Raji (cell line): ENCODE measurements around the gene MTCL1.

Experiments
- POLR2A ChIP-seq: IDR thresholded peaks from 2 replicates; pipeline ENCODE4 v1.6.1; 2011; ENCODE audit warnings: low read depth, low read length, control low read depth; ENCODE audit not compliant: insufficient read depth

The MTCL1 gene

DNA sequence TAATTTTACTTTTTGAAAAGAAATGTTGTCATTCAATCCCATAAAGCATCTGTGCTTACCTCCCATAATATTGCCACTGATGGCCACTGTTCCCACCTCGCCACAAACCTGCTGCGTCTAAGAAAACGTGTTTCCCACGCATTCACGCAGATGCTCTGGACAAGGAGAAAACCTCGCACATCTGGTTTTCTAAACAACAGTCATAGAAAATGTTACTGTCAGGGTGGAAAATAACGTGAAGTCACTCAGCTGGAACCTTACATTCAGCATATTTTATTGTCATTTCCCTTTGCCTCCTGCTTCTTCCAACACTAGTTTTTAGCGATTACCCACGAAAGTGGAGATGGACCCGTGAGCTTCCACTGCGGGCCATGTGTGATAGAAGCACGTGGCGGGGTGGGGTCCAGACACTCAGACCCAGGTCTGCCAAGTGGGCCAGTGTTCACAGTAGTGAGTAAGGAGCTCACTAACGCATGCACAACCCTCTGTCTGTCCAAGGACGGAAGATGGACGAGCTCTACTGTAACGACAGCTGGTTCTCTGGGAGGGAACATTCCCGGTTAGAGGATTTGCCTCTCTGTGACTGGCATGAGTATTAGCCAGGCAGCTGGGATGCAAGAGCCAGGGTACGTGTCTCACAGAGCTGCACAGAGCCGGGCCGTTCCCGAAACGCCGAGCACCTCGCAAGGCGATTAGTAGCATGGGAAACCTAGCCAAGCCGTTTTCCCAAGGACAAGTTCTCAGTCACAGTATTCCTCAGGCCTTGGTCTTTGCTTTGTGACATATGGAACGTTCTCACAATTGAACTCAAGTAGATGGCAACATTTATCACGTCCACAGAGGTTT lies 94.5 kb downstream of the MTCL1 start:
- TF ChIP-seq POLR2A = no peak

GRCh38 chr18:8800445-8800844 lies 95.1 kb downstream of the MTCL1 start:
- TF ChIP-seq POLR2A = no peak

GRCh38 chr18:8800876-8801262 lies 95.5 kb downstream of the MTCL1 start:
- no peak for TF ChIP-seq POLR2A

- TF ChIP-seq POLR2A = no peak
These were observed 96.0 kb downstream of the MTCL1 start for GRCh38 chr18:8801263-8801901.

DNA sequence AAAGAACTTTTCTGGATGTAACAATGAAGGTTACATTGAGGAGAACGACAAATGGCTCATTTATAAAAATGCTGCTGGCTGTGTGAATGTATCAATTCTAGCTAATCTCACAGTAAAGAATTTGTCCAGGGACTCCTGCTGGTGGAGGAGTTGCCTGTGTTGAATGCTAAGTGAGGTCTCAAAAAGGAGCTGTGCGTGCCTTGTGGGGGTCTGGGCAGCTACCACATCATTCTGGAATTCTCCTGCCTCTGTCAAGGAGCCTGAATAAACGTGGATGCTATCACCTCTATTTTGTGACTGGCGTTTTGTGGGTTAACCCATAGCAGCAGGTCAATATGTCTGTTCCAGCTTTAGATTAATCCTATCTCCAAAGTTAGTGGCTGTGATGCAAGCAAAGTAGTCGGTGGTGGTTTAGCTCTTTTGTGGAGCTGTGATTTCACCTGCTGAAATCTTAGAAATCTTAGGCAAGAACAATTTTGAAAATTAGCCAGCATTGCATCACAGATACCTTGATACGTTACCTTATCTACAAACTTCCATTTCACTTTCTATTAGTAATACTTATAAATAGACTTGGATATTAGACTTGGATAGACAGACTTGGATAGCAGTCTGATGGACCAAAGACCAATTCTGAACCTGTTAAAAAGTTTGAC lies 96.8 kb downstream of the MTCL1 start:
- TF ChIP-seq POLR2A = no peak

DNA sequence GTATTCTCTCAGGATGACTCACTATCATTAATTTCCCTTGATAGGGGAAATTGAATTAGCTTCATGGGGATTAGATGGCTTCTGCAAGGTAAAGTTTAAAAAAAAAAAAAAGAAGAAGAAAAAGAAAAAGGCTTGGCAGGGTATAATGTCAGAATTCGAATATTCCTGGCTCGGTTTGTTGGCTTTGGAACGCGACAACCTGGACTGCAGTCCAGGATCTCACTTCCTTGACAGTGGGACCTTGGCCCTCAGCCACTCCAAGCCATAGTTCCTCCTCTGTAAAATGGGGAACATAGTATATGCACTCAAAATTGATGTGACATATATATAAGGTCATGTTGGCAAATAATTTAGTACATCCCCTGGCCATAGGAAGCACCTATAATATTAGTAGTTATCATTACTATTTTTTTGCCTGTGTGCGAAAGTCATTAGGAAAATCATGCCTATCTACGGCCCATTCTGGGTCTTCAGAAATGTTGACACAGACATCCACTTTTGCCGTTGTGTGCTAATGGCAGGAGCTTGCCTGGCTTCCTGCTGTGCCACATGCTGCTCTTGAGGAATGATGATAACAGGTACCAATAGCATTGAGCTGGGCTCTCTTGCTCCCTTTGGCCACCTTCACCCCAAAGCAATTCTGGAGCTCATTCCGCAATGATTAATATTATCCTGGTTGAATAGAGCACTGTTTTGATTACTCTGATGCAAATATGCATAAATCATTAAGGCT lies 97.9 kb downstream of the MTCL1 start:
- no peak for TF ChIP-seq POLR2A

DNA sequence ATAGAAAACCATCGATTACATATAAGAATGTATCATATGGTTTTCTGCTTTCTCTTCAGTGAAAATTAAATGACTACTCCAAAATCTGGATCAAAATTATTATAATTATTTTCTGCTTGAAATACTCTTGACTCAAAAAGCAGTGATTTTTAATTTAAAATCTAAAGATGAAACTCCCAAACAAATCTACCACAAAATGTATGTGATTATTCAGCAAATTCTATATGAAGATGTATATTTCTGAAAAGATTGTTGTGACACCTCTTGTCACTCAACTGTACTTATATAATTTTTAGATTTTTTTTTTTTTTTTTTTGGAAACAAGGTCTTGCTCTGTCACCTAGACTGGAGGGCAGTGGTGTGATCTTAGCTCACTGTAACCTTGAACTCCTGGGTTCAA lies 98.6 kb downstream of the MTCL1 start:
- no peak for TF ChIP-seq POLR2A

- no peak for TF ChIP-seq POLR2A
These were observed 100.2 kb downstream of the MTCL1 start for GRCh38 chr18:8805552-8805951.

DNA sequence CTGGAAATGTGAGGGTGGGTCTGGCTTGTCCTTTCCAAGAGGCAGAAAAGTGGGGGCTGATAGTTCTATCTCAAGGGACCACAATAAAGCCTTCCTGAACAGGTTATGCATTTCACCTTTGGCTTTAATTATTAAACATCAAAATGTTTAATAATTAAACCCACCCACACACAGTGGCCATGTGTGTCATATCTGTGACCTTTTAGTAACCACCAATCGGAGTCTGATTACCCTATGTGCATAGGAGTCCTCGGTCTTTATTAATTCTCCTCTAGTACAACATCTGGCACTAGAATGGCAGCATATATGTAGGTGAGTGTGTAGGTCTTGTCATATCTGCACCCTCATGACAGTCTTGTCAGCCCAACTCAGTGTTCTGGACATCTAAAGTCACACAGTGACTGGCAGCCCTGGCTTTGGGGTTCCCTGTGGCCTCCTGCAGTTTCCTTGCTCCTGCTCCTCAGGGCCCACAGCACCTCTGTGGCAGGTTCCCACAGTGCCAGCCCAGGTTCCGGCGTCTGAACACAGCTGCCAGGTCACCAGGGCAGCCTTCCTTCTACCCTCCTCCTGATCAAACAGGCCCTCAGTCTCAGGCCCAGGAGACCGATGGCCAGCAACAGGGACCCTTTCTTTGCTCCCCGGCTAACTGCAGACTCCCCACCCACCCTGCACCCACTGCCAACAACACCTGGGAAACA lies 100.9 kb downstream of the MTCL1 start:
- TF ChIP-seq POLR2A = no peak

DNA sequence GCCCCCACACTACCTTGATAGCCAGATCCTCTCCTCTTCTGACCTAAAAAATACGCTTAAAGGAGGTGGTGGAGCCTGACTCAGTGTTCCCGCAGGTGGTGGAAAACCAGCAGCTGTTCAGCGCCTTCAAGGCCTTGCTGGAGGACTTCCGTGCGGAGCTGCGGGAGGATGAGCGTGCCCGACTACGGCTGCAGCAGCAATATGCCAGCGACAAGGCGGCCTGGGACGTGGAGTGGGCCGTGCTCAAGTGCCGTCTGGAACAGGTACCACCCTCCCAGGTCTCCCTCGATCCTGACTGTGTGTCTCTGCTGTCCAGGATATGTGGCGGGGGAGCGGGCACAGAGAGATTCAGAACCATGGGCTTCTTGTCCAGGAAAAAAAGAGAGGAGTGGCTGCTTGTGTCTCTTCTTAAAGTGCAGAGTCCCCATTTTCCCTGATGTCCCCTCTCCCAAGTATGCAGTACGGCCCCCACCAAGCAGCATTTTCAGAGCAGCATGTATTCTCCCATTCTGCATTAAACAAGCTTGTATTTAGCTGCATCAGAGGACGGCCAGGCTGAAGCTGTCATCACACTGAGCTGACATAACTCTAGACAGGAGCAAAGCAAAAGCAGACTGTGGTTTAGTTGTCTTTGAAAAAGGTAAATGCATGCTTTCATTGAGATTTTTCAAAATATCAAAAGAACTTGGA lies 101.6 kb downstream of the MTCL1 start:
- no peak for TF ChIP-seq POLR2A

GRCh38 chr18:8807488-8807805 lies 102.1 kb downstream of the MTCL1 start:
- no peak for TF ChIP-seq POLR2A

DNA sequence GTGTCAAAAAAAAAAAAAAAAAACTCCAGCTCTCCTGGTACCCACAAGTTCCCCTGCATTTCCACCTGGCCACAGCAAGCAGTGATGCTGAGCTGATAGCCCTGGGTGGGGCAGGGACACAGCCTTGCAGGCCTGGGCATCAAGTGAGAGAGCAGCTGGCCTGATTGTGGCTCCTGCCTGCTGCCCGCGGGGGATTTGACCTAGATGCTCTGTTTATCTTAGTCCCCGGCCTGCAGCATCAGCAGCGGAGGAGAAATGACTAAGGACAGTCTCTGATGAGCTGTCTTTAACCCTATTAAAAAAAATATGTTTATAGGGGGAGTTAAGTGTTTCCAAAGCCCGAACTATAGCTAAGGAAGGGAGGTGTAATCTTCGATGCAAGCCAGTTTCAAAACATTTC lies 102.6 kb downstream of the MTCL1 start:
- TF ChIP-seq POLR2A = no peak

DNA sequence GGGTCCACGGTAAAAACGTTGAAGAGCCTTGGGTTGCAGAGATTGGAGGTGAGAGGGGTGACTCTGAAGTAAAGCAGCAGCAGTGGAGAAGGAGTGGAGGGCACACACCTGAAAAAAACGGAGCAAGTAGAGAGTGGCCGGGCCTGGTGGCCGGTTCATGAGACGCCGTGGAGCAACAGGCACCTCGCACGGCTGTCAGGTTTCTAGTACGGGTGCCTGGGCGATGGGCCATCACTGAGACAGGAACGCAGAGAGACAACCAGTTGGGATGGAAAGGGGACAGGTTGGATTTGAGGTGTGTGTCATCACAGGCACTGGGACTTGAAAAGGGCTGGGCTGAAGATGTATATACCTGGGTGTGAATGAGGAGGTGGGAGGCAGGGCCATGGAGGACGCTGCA lies 104.2 kb downstream of the MTCL1 start:
- no peak for TF ChIP-seq POLR2A

- no peak for TF ChIP-seq POLR2A
These were observed 104.8 kb downstream of the MTCL1 start for GRCh38 chr18:8810157-8810556.

GRCh38 chr18:8811115-8811514 lies 105.8 kb downstream of the MTCL1 start:
- no peak for TF ChIP-seq POLR2A

- no peak for TF ChIP-seq POLR2A
These were observed 107.3 kb downstream of the MTCL1 start for GRCh38 chr18:8812631-8813030.
